Measurements from ENCODE around the gene PRKCB. TPM values are rescaled to one million over a fixed set of nuclear protein-coding genes. Genes with fewer than 3 reads are reported as not detected.

Gene PRKCB
- total RNA-seq, 6 experiments from 2014 or later: not detected

DNA sequence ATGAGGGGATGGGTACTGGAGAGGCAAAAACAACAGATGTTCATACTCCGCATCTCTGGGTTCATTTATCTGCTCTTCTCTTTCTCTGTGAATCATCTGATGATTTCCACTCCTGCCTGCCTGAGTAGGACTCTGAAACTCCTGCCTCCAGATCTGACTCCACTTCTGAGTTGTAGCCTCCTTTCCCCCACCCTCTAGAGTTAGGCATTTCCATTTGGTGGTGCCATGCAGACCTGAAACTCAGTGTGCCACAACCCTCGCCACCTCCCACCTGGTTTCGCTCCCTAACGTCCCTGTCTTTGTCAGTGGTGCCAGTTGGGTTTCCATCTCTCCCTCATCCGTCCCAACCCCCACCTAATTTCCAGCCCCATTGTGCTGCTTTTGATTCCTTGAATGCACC, 126.2 kb downstream of the PRKCB start:
- H3K9me3 Mint-ChIP-seq: peaks cover 52% of the 10 kb centered on the region
- H3K4me3 Mint-ChIP-seq: no peak overlapping the region
- H3K36me3 Mint-ChIP-seq (ENCODE audit: low read depth): no peaks in the 10 kb centered on the region
- TF ChIP-seq CTCF (IDR thresholded peaks at IDR 0.05): no peak
- no peak for DNase-seq
- no peaks in the 10 kb centered on the region for H3K4me1 Mint-ChIP-seq (ENCODE audit: low read depth)
- H3K27ac Mint-ChIP-seq: no peak overlapping the region
- H3K27me3 Mint-ChIP-seq (ENCODE audit: insufficient read depth): no peaks in the 10 kb centered on the region; the same call in 1 of the 2 replicates

DNA sequence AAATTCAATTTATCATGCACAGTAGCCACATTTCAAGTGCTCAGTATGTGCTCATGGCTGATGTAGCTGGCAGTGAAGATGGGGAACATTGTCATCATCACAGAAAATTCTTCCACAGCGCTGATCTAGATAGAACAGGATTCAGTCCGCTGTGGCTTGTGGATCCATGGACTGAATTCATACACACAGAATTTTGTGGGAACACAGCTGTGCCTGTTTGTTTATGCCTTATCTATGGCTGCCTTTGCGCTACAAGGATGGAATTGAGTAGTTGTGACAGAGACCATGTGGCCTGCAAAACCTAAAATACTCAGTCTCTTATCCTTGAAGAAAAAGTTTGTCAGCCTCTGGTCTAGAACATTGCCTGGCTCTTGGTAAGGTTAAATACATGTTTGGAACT, 128.4 kb downstream of the PRKCB start:
- H3K4me1 Mint-ChIP-seq (ENCODE audit: low read depth): no peaks in the 10 kb centered on the region
- no peak for TF ChIP-seq CTCF (IDR thresholded peaks at IDR 0.05)
- peaks cover 57% of the 10 kb centered on the region for H3K9me3 Mint-ChIP-seq
- H3K36me3 Mint-ChIP-seq (ENCODE audit: low read depth): no peaks in the 10 kb centered on the region
- DNase-seq: no peak
- no peak overlapping the region for H3K4me3 Mint-ChIP-seq
- no peaks in the 10 kb centered on the region; the same call in 1 of the 2 replicates for H3K27me3 Mint-ChIP-seq (ENCODE audit: insufficient read depth)
- H3K27ac Mint-ChIP-seq: no peak overlapping the region

DNA sequence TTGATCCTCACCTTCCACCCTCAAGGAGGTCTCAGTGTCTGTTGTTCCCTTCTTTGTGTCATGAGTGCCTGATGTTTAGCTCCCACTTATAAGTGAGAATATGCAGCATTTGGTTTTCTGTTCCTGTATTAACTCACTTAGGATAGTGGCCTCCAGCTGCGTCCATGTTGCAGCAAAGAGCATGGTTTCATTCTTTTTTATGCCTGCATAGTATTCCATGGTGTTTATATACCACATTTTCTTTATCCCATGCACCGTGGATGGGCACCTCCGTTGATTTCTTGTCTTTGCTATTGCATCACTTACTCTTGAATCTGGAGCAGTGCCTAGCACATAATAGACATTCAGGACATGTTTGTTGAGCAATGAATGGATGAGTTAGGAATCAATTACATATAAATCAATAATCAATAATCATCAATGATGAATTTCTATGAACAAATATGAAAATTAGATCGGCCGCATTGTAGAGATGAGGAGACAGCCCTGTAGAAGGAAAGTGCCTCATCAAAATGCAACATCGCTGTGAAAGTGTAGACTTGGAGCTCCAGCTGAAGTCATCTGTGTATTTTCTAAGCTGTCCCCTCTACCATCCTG, 129.5 kb downstream of the PRKCB start:
- no peaks in the 10 kb centered on the region; the same call in 1 of the 2 replicates for H3K27me3 Mint-ChIP-seq (ENCODE audit: insufficient read depth)
- H3K27ac Mint-ChIP-seq: no peak overlapping the region
- DNase-seq: no peak
- no peaks in the 10 kb centered on the region for H3K36me3 Mint-ChIP-seq (ENCODE audit: low read depth)
- no peaks in the 10 kb centered on the region for H3K4me1 Mint-ChIP-seq (ENCODE audit: low read depth)
- no peak overlapping the region for H3K4me3 Mint-ChIP-seq
- peaks cover 63% of the 10 kb centered on the region for H3K9me3 Mint-ChIP-seq
- no peak for TF ChIP-seq CTCF (IDR thresholded peaks at IDR 0.05)

DNA sequence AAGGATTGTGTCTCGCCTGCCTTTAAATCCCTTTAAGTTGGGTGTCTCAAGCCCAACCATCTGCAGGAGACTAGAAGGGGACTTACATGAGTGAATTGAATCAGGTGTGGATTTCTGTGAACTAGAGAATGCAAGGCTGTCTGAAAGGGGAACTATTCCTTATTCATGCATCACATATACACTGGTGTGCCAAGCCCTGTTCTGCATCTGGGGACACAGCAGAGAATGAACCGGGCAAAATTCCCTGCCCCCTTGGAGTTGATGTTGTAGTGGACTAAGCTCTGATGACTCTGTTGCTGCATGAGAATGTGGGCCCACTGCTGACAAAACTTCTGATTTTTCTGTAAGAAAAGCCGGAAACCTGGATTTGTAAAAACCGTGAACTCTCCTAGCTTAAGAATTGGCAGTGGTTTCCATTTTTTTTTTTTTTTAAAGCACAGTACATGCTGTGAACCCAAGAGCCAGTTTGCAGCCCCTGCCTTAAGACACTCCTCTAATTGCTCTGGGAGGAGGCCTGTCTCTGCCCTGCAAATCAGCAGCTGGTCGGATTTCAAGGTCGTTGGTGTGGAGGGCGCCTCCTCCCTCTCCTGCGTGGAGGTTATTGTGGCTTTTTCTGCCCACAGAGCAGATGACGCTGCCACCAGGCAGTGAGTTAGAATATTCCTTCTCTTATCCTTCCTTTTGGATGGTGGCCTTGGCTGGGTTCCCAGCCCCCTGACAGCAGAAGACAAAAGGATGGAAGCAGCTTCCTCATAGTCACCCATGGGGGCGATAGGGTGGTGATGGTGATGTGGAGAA, 131.0 kb downstream of the PRKCB start:
- Mint-ChIP-seq H3K27me3 (ENCODE audit: insufficient read depth) (no peaks in the 10 kb centered on the region; the same call in 1 of the 2 replicates), H3K9me3 (peaks cover 48% of the 10 kb centered on the region), H3K36me3 (ENCODE audit: low read depth) (no peaks in the 10 kb centered on the region), H3K27ac (no peak overlapping the region), H3K4me3 (no peak overlapping the region), H3K4me1 (ENCODE audit: low read depth) (no peaks in the 10 kb centered on the region)
- DNase-seq: no peak
- TF ChIP-seq CTCF (IDR thresholded peaks at IDR 0.05): no peak

DNA sequence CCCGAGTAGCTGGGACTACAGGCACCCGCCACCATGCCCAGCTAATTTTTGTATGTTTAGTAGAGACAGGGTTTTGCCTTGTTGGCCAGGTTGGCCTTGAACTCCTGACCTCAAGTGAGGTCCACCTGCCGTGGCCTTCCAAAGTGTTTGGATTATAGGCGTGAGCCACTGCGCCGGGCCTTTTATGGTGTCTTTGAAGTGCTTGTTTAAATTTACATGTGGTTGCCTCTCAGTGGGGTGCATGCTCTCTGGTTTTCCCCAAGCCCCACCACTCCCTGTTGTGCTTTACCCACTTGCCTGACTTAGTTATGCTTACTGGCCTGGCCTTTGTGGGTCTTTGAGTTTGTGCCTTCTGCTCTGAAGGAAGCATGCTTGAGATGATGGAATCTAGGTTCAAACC, 132.0 kb downstream of the PRKCB start:
- Mint-ChIP-seq H3K27me3 (ENCODE audit: insufficient read depth) (no peaks in the 10 kb centered on the region; the same call in 1 of the 2 replicates), H3K27ac (no peak overlapping the region), H3K4me1 (ENCODE audit: low read depth) (no peaks in the 10 kb centered on the region), H3K9me3 (peaks cover 43% of the 10 kb centered on the region), H3K4me3 (no peak overlapping the region), H3K36me3 (ENCODE audit: low read depth) (no peaks in the 10 kb centered on the region)
- DNase-seq: no peak
- no peak for TF ChIP-seq CTCF (IDR thresholded peaks at IDR 0.05)
